Measurements from ENCODE around the gene ADAMTS6.

Gene ADAMTS6

GRCh38 chr5:65482296-65482735, 596 bp upstream of the ADAMTS6 start:
- peak; percentile 71 for DNase-seq (ENCODE audit: low read depth)
- H3K4me3 ChIP-seq (ENCODE audit: low read depth, low read length), result peak overlapping the region; percentile 64
- TF ChIP-seq, protein P1, sequence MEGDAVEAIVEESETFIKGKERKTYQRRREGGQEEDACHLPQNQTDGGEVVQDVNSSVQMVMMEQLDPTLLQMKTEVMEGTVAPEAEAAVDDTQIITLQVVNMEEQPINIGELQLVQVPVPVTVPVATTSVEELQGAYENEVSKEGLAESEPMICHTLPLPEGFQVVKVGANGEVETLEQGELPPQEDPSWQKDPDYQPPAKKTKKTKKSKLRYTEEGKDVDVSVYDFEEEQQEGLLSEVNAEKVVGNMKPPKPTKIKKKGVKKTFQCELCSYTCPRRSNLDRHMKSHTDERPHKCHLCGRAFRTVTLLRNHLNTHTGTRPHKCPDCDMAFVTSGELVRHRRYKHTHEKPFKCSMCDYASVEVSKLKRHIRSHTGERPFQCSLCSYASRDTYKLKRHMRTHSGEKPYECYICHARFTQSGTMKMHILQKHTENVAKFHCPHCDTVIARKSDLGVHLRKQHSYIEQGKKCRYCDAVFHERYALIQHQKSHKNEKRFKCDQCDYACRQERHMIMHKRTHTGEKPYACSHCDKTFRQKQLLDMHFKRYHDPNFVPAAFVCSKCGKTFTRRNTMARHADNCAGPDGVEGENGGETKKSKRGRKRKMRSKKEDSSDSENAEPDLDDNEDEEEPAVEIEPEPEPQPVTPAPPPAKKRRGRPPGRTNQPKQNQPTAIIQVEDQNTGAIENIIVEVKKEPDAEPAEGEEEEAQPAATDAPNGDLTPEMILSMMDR (conservative IDR thresholded peaks at IDR 0.05; ENCODE audit: low read depth, low read length), result no peak

- peak; percentile 39 for DNase-seq (ENCODE audit: low read depth)
- TF ChIP-seq, protein P1 (conservative IDR thresholded peaks at IDR 0.05; ENCODE audit: low read depth, low read length), result no peak
- H3K4me3 ChIP-seq (ENCODE audit: low read depth, low read length), result peak overlapping the region; percentile 64
Measured at GRCh38 chr5:65481171-65481581, 544 bp downstream of the ADAMTS6 start.

DNA sequence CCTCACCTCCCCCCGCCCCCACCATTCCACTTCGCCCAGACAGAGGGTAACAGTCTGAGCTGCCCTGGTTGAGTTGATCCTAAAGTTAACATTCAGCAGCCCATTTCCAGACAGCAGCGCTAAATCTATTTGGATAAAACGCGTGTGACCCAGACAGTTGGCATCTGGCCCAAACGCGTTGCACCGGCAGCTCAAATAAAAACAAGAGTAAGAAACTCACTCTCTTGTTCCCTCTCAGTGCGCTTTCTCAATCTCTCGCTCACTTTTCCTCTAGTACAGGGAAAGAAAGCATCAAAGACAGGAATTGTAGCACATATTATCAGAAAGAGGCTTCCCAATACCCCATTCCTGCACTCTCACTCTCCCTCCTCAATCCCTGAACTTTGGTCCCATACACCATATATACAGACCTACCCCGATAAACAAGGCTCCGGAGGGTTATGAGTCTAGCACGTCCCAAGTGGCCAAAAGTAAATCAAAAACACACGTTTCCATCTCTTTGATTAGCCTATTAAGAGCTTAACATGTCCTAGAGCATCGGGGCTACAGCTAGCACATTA, 1.3 kb downstream of the ADAMTS6 start:
- H3K4me3 ChIP-seq (ENCODE audit: low read depth, low read length), result peak overlapping the region; percentile 64
- DNase-seq (ENCODE audit: low read depth), result peak; percentile 91
- TF ChIP-seq, protein P1 (conservative IDR thresholded peaks at IDR 0.05; ENCODE audit: low read depth, low read length), result peak; percentile 14

DNA sequence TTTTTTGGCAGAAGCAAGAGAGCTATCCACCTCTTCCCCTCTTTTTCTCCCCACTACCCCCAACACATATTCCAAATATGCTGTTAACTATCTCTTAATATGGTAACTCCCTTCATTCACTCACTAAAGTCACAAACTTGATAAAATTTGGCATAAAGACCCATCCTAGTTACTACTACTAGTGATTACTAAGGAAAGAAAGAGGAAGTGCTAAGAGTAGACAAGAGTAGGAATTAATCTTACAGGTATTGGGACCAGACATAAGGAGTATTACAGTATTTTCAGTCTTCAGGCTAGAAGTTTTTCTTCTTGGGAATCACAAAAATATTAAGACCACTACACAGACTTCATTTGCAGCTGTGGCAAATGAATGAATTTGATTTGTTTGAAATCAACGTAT, 2.2 kb downstream of the ADAMTS6 start:
- TF ChIP-seq, protein P1 (conservative IDR thresholded peaks at IDR 0.05; ENCODE audit: low read depth, low read length), result no peak
- peak; percentile 10 for DNase-seq (ENCODE audit: low read depth)
- peak overlapping the region; percentile 64 for H3K4me3 ChIP-seq (ENCODE audit: low read depth, low read length)

- peak; percentile 22 for DNase-seq (ENCODE audit: low read depth)
- H3K4me3 ChIP-seq (ENCODE audit: low read depth, low read length), result no peak overlapping the region
- TF ChIP-seq, protein P1 (conservative IDR thresholded peaks at IDR 0.05; ENCODE audit: low read depth, low read length), result no peak
Measured at GRCh38 chr5:65478336-65478735, 3.4 kb downstream of the ADAMTS6 start.

DNA sequence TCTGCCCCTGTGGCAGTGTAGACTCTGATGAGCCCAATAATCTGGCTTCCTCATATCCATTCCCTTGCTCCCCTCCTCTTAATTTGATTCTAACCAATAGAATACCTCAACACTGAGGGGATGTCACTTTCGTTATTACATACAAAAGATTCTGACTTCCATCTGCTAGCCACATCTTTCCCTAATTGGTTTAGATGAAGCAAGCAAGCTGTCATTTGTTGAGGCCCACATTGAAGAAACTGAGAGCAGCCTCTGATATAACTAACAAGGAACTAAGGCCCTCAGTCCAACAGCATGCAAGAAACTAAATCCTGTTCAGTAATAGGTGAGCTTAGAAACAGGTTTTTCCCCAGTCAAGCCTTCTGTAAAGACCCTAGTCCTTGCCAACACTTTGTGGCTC, 5.8 kb downstream of the ADAMTS6 start:
- no peak for DNase-seq (ENCODE audit: low read depth)
- TF ChIP-seq, protein P1 (conservative IDR thresholded peaks at IDR 0.05; ENCODE audit: low read depth, low read length), result no peak
- no peak overlapping the region for H3K4me3 ChIP-seq (ENCODE audit: low read depth, low read length)

GRCh38 chr5:65475336-65475735, 6.4 kb downstream of the ADAMTS6 start:
- no peak for DNase-seq (ENCODE audit: low read depth)
- H3K4me3 ChIP-seq (ENCODE audit: low read depth, low read length), result no peak overlapping the region
- TF ChIP-seq, protein P1 (conservative IDR thresholded peaks at IDR 0.05; ENCODE audit: low read depth, low read length), result no peak

Measured in choroid plexus epithelial cell (primary cell).